ENCODE data around the gene DDX5. TPM values are rescaled to one million over a fixed set of nuclear protein-coding genes. Genes with fewer than 3 reads are reported as not detected.
A peak's percentile ranks its signal among the peaks of the same experiment; 100 is the strongest.

Gene DDX5
- total RNA-seq, 1 donor from 2014 or later, result 899 TPM

DNA sequence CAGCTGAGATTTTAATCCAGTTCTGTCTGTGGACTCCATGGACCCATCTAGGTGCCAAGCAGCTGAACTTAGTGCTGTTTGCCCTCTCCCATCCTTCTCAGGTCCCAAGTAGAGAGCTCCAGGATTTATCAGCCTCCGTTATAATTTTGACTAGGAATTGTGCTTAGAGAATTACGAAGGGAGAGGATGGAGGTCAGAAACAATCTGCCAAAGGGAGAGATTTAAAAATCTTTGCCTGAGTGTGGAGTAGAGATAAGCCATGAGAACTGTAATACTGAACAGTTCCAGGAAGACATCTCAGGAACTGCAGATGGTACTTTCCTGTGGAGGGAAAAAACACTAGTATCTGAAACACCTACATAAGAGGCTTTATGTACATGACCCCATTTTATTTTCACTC lies 27.7 kb upstream of the DDX5 start:
- peaks cover 9% of the 10 kb centered on the region for H3K4me1 Mint-ChIP-seq (ENCODE audit: low read depth)
- H3K4me3 Mint-ChIP-seq (ENCODE audit: low read depth), result no peak overlapping the region
- H3K27ac Mint-ChIP-seq, result peak overlapping the region; percentile 34
- H3K27me3 Mint-ChIP-seq (ENCODE audit: low read depth), result no peaks in the 10 kb centered on the region
- no peak for DNase-seq (ENCODE audit: low spot score)
- H3K9me3 Mint-ChIP-seq, result no peaks in the 10 kb centered on the region
- H3K36me3 Mint-ChIP-seq (ENCODE audit: low read depth), result peaks cover 74% of the 10 kb centered on the region
- intact Hi-C loops (cut with micrococcal nuclease), result no loop called here

- intact Hi-C loops (cut with micrococcal nuclease), result no loop called here
- no peak overlapping the region for H3K4me3 Mint-ChIP-seq (ENCODE audit: low read depth)
- H3K4me1 Mint-ChIP-seq (ENCODE audit: low read depth), result peaks cover 9% of the 10 kb centered on the region
- peaks cover 79% of the 10 kb centered on the region for H3K36me3 Mint-ChIP-seq (ENCODE audit: low read depth)
- no peak for DNase-seq (ENCODE audit: low spot score)
- no peaks in the 10 kb centered on the region for H3K27me3 Mint-ChIP-seq (ENCODE audit: low read depth)
- no peak overlapping the region for H3K27ac Mint-ChIP-seq
- no peaks in the 10 kb centered on the region for H3K9me3 Mint-ChIP-seq
Observed at GRCh38 chr17:64532409-64532808, 26.3 kb upstream of the DDX5 start.

- H3K27me3 Mint-ChIP-seq (ENCODE audit: low read depth), result no peaks in the 10 kb centered on the region
- peaks cover 9% of the 10 kb centered on the region for H3K4me1 Mint-ChIP-seq (ENCODE audit: low read depth)
Observed at GRCh38 chr17:64531955-64532371, 25.9 kb upstream of the DDX5 start.

DNA sequence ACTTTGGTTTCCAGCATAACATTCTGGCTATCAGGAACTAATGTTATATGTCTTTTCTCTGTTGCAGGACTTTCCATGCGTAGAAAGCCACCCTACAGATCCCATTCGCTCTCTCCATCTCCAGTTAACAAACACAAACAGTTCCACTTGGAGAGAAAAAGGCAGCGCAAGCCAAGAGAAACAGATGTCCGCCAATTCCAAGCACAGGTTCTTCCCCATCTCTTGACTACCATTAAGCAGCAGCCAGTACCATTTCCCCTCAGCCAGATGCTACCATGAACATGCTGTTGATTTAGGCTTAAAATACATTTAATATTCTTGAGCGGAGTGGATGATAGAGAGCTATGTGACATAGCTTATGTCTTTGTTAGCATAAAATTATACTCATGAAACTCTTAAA lies 23.1 kb upstream of the DDX5 start:
- Mint-ChIP-seq H3K27ac (no peak overlapping the region), H3K4me1 (ENCODE audit: low read depth) (peaks cover 7% of the 10 kb centered on the region), H3K4me3 (ENCODE audit: low read depth) (no peak overlapping the region), H3K27me3 (ENCODE audit: low read depth) (no peaks in the 10 kb centered on the region), H3K36me3 (ENCODE audit: low read depth) (peaks cover 79% of the 10 kb centered on the region), H3K9me3 (no peaks in the 10 kb centered on the region)
- DNase-seq (ENCODE audit: low spot score), result no peak
- intact Hi-C loops (cut with micrococcal nuclease), result no loop called here

More at GRCh38 chr17:64531955-64532371, 25.9 kb upstream of the DDX5 start:
- peaks cover 79% of the 10 kb centered on the region for H3K36me3 Mint-ChIP-seq (ENCODE audit: low read depth)
- no peaks in the 10 kb centered on the region for H3K9me3 Mint-ChIP-seq
- no peak for DNase-seq (ENCODE audit: low spot score)
- no peak overlapping the region for H3K4me3 Mint-ChIP-seq (ENCODE audit: low read depth)
- H3K27ac Mint-ChIP-seq, result no peak overlapping the region
- intact Hi-C loops (cut with micrococcal nuclease), result no loop called here

DNA sequence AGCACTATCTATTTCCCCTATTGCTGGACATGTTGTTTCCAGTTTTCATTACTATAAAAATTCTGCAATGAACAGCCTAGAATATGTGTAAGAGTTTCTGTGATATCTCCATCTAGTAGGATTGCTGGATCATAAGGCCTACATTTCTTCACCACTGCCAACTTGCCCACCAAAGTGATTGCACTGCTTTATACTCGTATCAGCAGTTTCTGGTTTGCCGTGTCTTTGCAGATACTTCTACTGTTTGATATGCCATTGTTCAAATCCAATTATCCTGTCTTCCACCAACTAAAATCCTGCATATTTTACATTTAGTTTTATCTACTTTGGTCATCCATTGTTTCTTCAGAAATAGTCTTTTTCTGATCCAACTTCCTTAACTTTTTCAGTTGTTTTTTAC lies 21.8 kb upstream of the DDX5 start:
- Mint-ChIP-seq H3K4me1 (ENCODE audit: low read depth) (peaks cover 2% of the 10 kb centered on the region), H3K36me3 (ENCODE audit: low read depth) (peaks cover 75% of the 10 kb centered on the region), H3K9me3 (no peaks in the 10 kb centered on the region), H3K4me3 (ENCODE audit: low read depth) (no peak overlapping the region), H3K27me3 (ENCODE audit: low read depth) (no peaks in the 10 kb centered on the region), H3K27ac (no peak overlapping the region)
- intact Hi-C loops (cut with micrococcal nuclease), result no loop called here
- no peak for DNase-seq (ENCODE audit: low spot score)

GRCh38 chr17:64520359-64520758 lies 14.3 kb upstream of the DDX5 start:
- Mint-ChIP-seq H3K4me3 (ENCODE audit: low read depth) (no peak overlapping the region), H3K27ac (no peak overlapping the region), H3K9me3 (no peaks in the 10 kb centered on the region), H3K4me1 (ENCODE audit: low read depth) (peaks cover 6% of the 10 kb centered on the region), H3K27me3 (ENCODE audit: low read depth) (no peaks in the 10 kb centered on the region), H3K36me3 (ENCODE audit: low read depth) (peaks cover 52% of the 10 kb centered on the region)
- no peak for DNase-seq (ENCODE audit: low spot score)
- intact Hi-C loops (cut with micrococcal nuclease), result no loop called here

DNA sequence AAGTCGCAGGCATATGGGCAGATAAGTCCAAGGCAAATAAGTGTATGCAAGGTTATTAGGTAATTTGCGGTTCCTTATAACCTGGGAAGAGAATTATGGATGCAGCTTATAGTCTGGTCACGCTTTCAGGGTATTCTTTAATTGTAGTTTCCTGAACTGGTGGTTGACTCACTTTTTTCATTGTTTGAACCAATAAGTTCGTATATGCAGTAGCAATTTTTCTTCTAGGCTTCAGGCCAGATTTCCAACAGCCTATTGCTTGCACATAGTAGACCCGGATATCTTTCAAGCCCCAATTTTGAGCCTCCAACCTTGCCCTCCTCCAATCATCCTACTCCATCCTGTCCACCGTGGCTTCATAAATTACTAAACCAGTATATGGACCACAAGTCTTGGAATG lies 13.5 kb upstream of the DDX5 start:
- Mint-ChIP-seq H3K4me3 (ENCODE audit: low read depth) (no peak overlapping the region), H3K9me3 (no peaks in the 10 kb centered on the region), H3K27me3 (ENCODE audit: low read depth) (no peaks in the 10 kb centered on the region), H3K4me1 (ENCODE audit: low read depth) (peaks cover 8% of the 10 kb centered on the region), H3K27ac (no peak overlapping the region), H3K36me3 (ENCODE audit: low read depth) (peaks cover 56% of the 10 kb centered on the region)
- no peak for DNase-seq (ENCODE audit: low spot score)
- intact Hi-C loops (cut with micrococcal nuclease), result no loop called here

DNA sequence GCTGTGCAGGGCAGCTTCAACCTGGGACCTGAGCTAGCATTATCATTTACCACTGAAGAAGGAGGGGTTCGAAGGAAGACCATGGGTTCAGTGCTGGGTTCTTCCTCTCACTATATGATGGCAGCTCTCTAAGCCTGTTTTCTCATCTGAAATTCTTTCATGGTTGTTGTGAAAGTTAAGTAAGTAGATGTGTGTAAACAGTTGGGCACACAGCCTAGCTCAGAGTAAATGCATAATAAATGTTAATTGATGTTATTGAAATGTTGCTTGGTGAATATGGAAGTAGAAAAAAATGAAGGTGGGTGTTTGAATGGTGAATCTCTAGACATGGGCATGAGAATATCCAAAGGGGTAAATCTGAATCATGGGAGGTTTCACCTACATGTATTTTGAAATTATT lies 9.7 kb upstream of the DDX5 start:
- intact Hi-C loops (cut with micrococcal nuclease), result no loop called here

DNA sequence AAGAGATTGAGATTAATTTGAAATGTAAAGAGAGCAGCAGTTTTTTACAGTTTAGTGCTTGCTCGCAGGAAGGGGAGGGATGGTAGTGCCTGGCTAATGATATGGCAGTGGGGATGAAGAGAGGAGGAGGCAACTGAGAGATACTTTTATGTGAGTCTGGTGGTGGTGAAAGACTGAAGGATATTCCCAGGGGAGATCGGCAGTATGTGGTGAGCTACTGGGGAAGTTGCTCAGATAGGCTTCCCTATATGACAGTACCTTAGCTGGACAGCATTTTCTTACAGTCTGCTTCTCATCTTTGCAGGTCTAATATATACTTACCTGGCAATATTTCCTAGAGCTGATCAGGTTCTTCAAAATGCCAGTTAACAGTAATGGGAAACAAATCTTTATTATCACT lies 9.3 kb upstream of the DDX5 start:
- Mint-ChIP-seq H3K36me3 (ENCODE audit: low read depth) (peaks cover 71% of the 10 kb centered on the region), H3K4me3 (ENCODE audit: low read depth) (no peak overlapping the region), H3K27me3 (ENCODE audit: low read depth) (no peaks in the 10 kb centered on the region), H3K4me1 (ENCODE audit: low read depth) (peaks cover 14% of the 10 kb centered on the region), H3K27ac (no peak overlapping the region), H3K9me3 (no peaks in the 10 kb centered on the region)
- intact Hi-C loops (cut with micrococcal nuclease), result no loop called here
- no peak for DNase-seq (ENCODE audit: low spot score)

More for the DNA sequence above, 9.7 kb upstream of the DDX5 start:
- Mint-ChIP-seq H3K4me3 (ENCODE audit: low read depth) (no peak overlapping the region), H3K36me3 (ENCODE audit: low read depth) (peaks cover 67% of the 10 kb centered on the region), H3K9me3 (no peaks in the 10 kb centered on the region), H3K27me3 (ENCODE audit: low read depth) (no peaks in the 10 kb centered on the region), H3K4me1 (ENCODE audit: low read depth) (peaks cover 14% of the 10 kb centered on the region), H3K27ac (no peak overlapping the region)
- no peak for DNase-seq (ENCODE audit: low spot score)

- intact Hi-C loops (cut with micrococcal nuclease), result loop anchor here (5.0 to 10.0 kb wide), 6 partner anchors 93 to 734 kb away; partner anchors contain the start of genes CCDC47, DDX42, FTSJ3 and GNA13
- Mint-ChIP-seq H3K4me3 (ENCODE audit: low read depth) (peak overlapping the region; percentile 54), H3K9me3 (no peaks in the 10 kb centered on the region), H3K27me3 (ENCODE audit: low read depth) (no peaks in the 10 kb centered on the region), H3K36me3 (ENCODE audit: low read depth) (peaks cover 68% of the 10 kb centered on the region), H3K27ac (no peak overlapping the region), H3K4me1 (ENCODE audit: low read depth) (peaks cover 32% of the 10 kb centered on the region)
- DNase-seq (ENCODE audit: low spot score), result no peak
Observed at GRCh38 chr17:64509179-64509578, 3.1 kb upstream of the DDX5 start.

DNA sequence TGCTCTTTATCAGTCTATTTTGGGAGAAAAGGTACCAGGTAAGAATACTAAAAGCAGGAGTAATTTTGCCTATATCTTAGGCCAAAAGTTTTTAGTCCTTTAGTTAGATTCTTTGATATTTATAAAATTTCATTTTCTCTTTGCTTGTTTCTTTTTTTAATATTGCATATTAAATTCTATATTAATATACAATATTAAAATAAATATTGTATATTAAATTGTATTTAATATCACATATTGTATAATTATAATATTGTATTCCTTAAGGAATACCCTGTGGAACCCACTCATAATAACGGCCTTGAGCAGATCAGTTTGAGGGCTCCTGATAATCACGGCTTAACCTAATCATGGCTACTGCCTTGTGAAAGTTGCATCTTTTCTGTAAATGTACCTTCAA lies 2.6 kb upstream of the DDX5 start:
- H3K36me3 Mint-ChIP-seq (ENCODE audit: low read depth), result peaks cover 68% of the 10 kb centered on the region

GRCh38 chr17:64507413-64507782 lies 1.3 kb upstream of the DDX5 start:
- peak overlapping the region; percentile 100 for H3K27ac Mint-ChIP-seq
- intact Hi-C loops (cut with micrococcal nuclease), result loop anchor here (2.0 to 10.0 kb wide), 9 partner anchors 65 to 733 kb away; partner anchors contain the start of genes CCDC47, DDX42, FTSJ3 and GNA13
- H3K4me1 Mint-ChIP-seq (ENCODE audit: low read depth), result peaks cover 42% of the 10 kb centered on the region
- H3K36me3 Mint-ChIP-seq (ENCODE audit: low read depth), result peaks cover 69% of the 10 kb centered on the region
- peak overlapping the region; percentile 98 for H3K4me3 Mint-ChIP-seq (ENCODE audit: low read depth)
- DNase-seq (ENCODE audit: low spot score), result peak; percentile 28
- no peaks in the 10 kb centered on the region for H3K27me3 Mint-ChIP-seq (ENCODE audit: low read depth)
- H3K9me3 Mint-ChIP-seq, result no peaks in the 10 kb centered on the region

More for the DNA sequence above, 2.6 kb upstream of the DDX5 start:
- Mint-ChIP-seq H3K9me3 (no peaks in the 10 kb centered on the region), H3K27me3 (ENCODE audit: low read depth) (no peaks in the 10 kb centered on the region), H3K27ac (no peak overlapping the region), H3K4me3 (ENCODE audit: low read depth) (peak overlapping the region; percentile 98), H3K4me1 (ENCODE audit: low read depth) (peaks cover 36% of the 10 kb centered on the region)
- intact Hi-C loops (cut with micrococcal nuclease), result loop anchor here (5.0 to 10.0 kb wide), 6 partner anchors 94 to 734 kb away; partner anchors contain the start of genes CCDC47, DDX42, FTSJ3 and GNA13
- no peak for DNase-seq (ENCODE audit: low spot score)

DNA sequence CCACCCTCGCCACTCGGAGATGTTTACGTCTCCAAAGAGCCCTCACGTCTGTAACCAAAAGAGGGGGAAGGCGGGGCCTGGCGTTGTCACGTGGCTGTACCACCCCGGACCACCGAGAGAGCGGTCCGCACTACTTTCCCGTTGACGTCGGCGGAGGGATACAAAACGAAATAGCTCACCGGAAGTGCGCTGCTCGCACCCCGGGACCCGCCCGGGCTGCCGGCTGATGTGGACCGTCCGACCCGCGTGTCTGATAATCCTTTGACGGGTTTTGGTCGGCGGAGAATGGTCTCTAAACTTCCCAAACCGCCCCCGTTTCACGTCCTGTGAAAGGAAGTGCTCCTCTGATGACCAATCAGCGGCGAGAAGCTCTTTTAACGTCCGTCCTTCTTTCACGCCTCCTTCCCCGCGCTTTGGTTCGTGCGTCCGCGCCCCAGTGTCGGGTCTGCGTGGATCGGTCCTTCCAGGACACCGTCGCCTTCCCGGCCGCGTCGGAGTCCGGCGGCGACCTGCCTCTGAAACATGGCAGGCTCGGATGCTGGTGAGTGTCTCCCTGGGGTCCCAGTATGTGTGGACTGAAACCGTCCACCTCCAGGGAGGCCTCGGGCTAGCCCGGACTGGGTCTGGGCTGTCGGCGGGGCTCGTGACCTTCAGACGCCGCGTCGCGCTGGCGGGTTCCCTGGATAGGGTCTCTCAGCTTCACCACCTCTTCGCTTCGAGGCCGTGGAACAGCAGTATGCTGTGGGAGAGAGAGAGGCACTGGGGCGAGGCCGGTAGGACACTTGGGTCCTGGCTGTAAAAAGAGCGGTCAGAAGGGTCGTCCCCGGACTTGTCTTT lies 705 bp upstream of the DDX5 start, which contains the start of gene CEP95:
TSS of gene CEP95 (plus strand) at position 402 of the 837 bp plus-strand sequence. CDS start at position 523, 121 bp downstream.
- intact Hi-C loops (cut with micrococcal nuclease), result loop anchor here (1.0 to 10.0 kb wide), 10 partner anchors 9 to 732 kb away; partner anchors contain the start of genes CCDC47, DDX42, FTSJ3 and GNA13
- no peaks in the 10 kb centered on the region for H3K9me3 Mint-ChIP-seq
- H3K4me1 Mint-ChIP-seq (ENCODE audit: low read depth), result peaks cover 41% of the 10 kb centered on the region
- peaks cover 72% of the 10 kb centered on the region for H3K36me3 Mint-ChIP-seq (ENCODE audit: low read depth)
- DNase-seq (ENCODE audit: low spot score), result peak; percentile 95
- H3K27ac Mint-ChIP-seq, result peak within 1 kb of the TSS; percentile 100
- peak within 1 kb of the TSS; percentile 98 for H3K4me3 Mint-ChIP-seq (ENCODE audit: low read depth)
- no peaks in the 10 kb centered on the region for H3K27me3 Mint-ChIP-seq (ENCODE audit: low read depth)
